Stimulated activated CD4-positive, alpha-beta T cell treated with anti-CD3 and anti-CD28 coated beads, Interleukin-15, amount 100 ng/mL, for 48 hours (primary cell): ENCODE data around the gene DNMT3A.
"Not testable (repeated sequence)": the region's sequence is repeated elsewhere in the genome, so short reads cannot be mapped to it uniquely, and the experiment has no call there.

Experiments
- DNase-seq, 2 donors: peaks; one replicate each; pipeline ENCODE4 v3.0.0-alpha.2; 2020; ENCODE audit warnings: low read depth in 2 of 2

Gene DNMT3A

GRCh38 chr2:25210923-25211322, 130.8 kb downstream of the DNMT3A start:
- not testable (repeated sequence) for DNase-seq

- no peak for DNase-seq
These were observed 134.6 kb downstream of the DNMT3A start for GRCh38 chr2:25207078-25207545.

- DNase-seq = no peak
These were observed 137.4 kb downstream of the DNMT3A start for GRCh38 chr2:25204190-25204838.

- no peak for DNase-seq
These were observed 139.4 kb downstream of the DNMT3A start for GRCh38 chr2:25202275-25202674.

- DNase-seq = no peak
These were observed 139.9 kb downstream of the DNMT3A start for GRCh38 chr2:25201794-25202193.

- DNase-seq = no peak
These were observed 140.5 kb downstream of the DNMT3A start for GRCh38 chr2:25201265-25201664.

- no peak for DNase-seq
These were observed 143.1 kb downstream of the DNMT3A start for GRCh38 chr2:25198576-25198975.

GRCh38 chr2:25198209-25198525, 143.6 kb downstream of the DNMT3A start:
- no peak for DNase-seq

- DNase-seq = no peak
These were observed 144.2 kb downstream of the DNMT3A start for GRCh38 chr2:25197336-25198208.

- DNase-seq = no peak
These were observed 147.1 kb downstream of the DNMT3A start for GRCh38 chr2:25194576-25195122.

GRCh38 chr2:25190536-25190935, 151.2 kb downstream of the DNMT3A start:
- DNase-seq = no peak

GRCh38 chr2:25188405-25188804, 153.3 kb downstream of the DNMT3A start:
- no peak for DNase-seq

GRCh38 chr2:25187729-25188350, 153.9 kb downstream of the DNMT3A start:
- DNase-seq = no peak

- no peak for DNase-seq
These were observed 157.5 kb downstream of the DNMT3A start for GRCh38 chr2:25184254-25184653.

- no peak for DNase-seq
These were observed 162.7 kb downstream of the DNMT3A start for GRCh38 chr2:25178976-25179375.
